ENCODE data around the gene DAAM1.

DNA sequence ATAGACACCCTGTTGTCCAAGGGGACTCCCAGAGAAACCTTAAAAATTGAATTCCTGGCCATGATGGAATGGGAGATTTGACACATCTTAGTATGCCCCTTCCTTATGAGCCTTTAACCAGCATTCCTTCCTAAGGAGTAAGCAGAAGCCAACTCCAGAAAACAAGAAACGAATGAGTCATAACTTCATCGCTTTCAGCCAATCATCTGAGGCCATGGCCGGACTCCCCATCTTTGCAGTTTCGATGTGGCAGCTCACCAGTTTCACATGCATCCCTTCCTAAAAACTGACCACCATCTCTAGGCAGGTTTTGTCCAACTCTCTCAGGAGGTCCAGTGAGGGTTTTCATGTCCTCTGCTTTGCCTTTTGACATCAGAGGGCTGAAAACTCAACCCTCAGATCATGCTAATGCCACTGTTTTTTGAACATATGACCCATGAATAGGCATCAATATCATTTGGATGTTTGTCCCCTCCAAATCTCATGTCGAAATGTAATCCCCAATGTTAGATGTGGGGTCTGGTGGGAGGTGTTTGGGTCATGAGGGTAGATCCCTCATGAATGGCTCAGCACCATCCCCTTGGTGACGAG is 19.9 kb downstream of the DAAM1 start:
- no peak for TF ChIP-seq ESRRA (IDR thresholded peaks at IDR 0.05; ENCODE audit: borderline replicate concordance, low read length)
- TF ChIP-seq EP300 (IDR thresholded peaks at IDR 0.05) = no peak
- TF ChIP-seq, protein P1, sequence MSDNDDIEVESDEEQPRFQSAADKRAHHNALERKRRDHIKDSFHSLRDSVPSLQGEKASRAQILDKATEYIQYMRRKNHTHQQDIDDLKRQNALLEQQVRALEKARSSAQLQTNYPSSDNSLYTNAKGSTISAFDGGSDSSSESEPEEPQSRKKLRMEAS (IDR thresholded peaks at IDR 0.05) = no peak
- no peak for TF ChIP-seq EHMT2 (IDR thresholded peaks at IDR 0.05; ENCODE audit: low read depth)
- TF ChIP-seq, protein P2, sequence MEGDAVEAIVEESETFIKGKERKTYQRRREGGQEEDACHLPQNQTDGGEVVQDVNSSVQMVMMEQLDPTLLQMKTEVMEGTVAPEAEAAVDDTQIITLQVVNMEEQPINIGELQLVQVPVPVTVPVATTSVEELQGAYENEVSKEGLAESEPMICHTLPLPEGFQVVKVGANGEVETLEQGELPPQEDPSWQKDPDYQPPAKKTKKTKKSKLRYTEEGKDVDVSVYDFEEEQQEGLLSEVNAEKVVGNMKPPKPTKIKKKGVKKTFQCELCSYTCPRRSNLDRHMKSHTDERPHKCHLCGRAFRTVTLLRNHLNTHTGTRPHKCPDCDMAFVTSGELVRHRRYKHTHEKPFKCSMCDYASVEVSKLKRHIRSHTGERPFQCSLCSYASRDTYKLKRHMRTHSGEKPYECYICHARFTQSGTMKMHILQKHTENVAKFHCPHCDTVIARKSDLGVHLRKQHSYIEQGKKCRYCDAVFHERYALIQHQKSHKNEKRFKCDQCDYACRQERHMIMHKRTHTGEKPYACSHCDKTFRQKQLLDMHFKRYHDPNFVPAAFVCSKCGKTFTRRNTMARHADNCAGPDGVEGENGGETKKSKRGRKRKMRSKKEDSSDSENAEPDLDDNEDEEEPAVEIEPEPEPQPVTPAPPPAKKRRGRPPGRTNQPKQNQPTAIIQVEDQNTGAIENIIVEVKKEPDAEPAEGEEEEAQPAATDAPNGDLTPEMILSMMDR (IDR thresholded peaks at IDR 0.05) = no peak
- no peak for TF ChIP-seq POLR2A (IDR thresholded peaks at IDR 0.05; ENCODE audit: low read length)
- TF ChIP-seq CEBPB (IDR thresholded peaks at IDR 0.05) = no peak
- no peak for TF ChIP-seq PHF8 (IDR thresholded peaks at IDR 0.05; ENCODE audit: borderline replicate concordance, low read depth)
- no peak for TF ChIP-seq CHD2 (IDR thresholded peaks at IDR 0.05; ENCODE audit: low read length, partially characterized antibody)
- no peak for TF ChIP-seq SMC3 (IDR thresholded peaks at IDR 0.05)
- no peak for TF ChIP-seq POLR2AphosphoS2 (conservative IDR thresholded peaks at IDR 0.05; ENCODE audit: low read length)

Data from A549 (cell line).